Smooth muscle cell (in vitro differentiated cells): Measurements from ENCODE around the gene BICD1. TPM values are rescaled to one million over a fixed set of nuclear protein-coding genes. Genes with fewer than 3 reads are reported as not detected.

Source experiments
- DNase-seq: peaks from one replicate; lab custom pipeline; 2025; ENCODE audit not compliant: unreplicated experiment; lab: John Stamatoyannopoulos, UW
- H2AFZ ChIP-seq: fragments of 200-600 bp; sonication (generic); 2 replicates; pipeline ENCODE4 v1.6.0; 2016; ENCODE audit warnings: antibody characterized with exemption, low read depth, mild to moderate bottlenecking
- H3F3A ChIP-seq: fragments of 200-600 bp; sonication (generic); 2 replicates; pipeline ENCODE4 v1.6.0; 2017; ENCODE audit warnings: antibody characterized with exemption, low read depth
- H3K27ac ChIP-seq: fragments of 200-600 bp; sonication (generic); 2 replicates; pipeline ENCODE4 v1.5.1; 2016; ENCODE audit warnings: low read depth, mild to moderate bottlenecking
- H3K27me3 ChIP-seq: fragments of 200-600 bp; sonication (generic); 2 replicates; pipeline ENCODE4 v1.6.1; 2016; ENCODE audit warnings: low read depth, mild to moderate bottlenecking
- H3K36me3 ChIP-seq: fragments of 200-600 bp; sonication (generic); 2 replicates; pipeline ENCODE4 v1.5.1; 2016; ENCODE audit warnings: low read depth
- H3K4me1 ChIP-seq: fragments of 200-600 bp; sonication (generic); 2 replicates; pipeline ENCODE4 v1.5.1; 2016; ENCODE audit warnings: low read depth
- H3K4me2 ChIP-seq: fragments of 200-600 bp; sonication (generic); 2 replicates; pipeline ENCODE4 v1.6.0; 2016; ENCODE audit warnings: mild to moderate bottlenecking
- H3K4me3 ChIP-seq: fragments of 200-600 bp; sonication (generic); 2 replicates; pipeline ENCODE4 v1.5.1; 2016; ENCODE audit warnings: mild to moderate bottlenecking
- H3K79me2 ChIP-seq: fragments of 200-600 bp; sonication (generic); 2 replicates; pipeline ENCODE4 v1.6.0; 2016; ENCODE audit warnings: low read depth, mild to moderate bottlenecking
- H3K9ac ChIP-seq: fragments of 200-600 bp; sonication (generic); 2 replicates; pipeline ENCODE4 v1.6.0; 2016; ENCODE audit warnings: low read depth
- H3K9me3 ChIP-seq: fragments of 200-600 bp; sonication (generic); replicated peaks from 2 replicates; pipeline ENCODE4 v1.5.1; 2016; ENCODE audit warnings: low read depth
- H4K20me1 ChIP-seq: fragments of 200-600 bp; sonication (generic); 2 replicates; pipeline ENCODE4 v1.6.0; 2016; ENCODE audit warnings: low read depth
- WGBS: methylation state at CpG from one replicate; pipeline ENCODE4 v1.1.7; 2016; ENCODE audit warnings: low lambda C conversion rate; 5-methylcytosine and 5-hydroxymethylcytosine counted together
- polyA plus RNA-seq: library from polyadenylated mRNA; unstranded; fragments of >200 nt; fragmentation: Nextera tagmentation; extraction: Ambion mirVana; gene quantifications from 2 replicates; pipeline ENCODE4 v1.2.1, GENCODE V29; 2016
- total RNA-seq: library from RNA; depleted of rRNA; stranded (reverse); fragments of >200 nt; gene quantifications from 2 replicates; pipeline ENCODE4 v1.2.3, GENCODE V29; 2014
- TF ChIP-seq, protein P1 (sequence below): fragments of 200-600 bp; sonication (generic); IDR thresholded peaks from 2 replicates; pipeline ENCODE4 v1.5.1; 2017; ENCODE audit warnings: borderline replicate concordance, mild to moderate bottlenecking, antibody characterized with exemption; ENCODE audit not compliant: insufficient read depth, poor library complexity, severe bottlenecking

BICD1 gene
- total and polyA plus RNA-seq, 2 experiments from 2014 or later, result 6.5 to 11.5 TPM

DNA sequence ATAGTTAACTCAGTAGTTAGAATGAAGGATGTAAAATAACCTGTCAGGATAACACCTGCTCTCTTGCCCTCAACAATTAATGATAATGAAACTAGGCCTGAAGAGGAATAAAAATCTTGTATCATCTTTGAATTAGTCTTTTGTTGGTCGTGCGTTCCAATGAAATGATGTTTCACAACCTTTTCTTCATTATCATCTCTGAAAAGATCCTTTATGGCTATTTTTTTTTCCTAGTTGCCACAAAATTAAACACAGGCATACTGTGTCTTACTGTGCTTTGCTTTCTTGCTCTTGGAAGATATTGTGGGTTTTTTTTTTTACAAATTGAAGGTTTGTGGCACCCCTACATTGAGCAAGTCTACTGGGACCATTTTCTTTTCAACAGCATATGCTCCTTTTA lies 128.6 kb downstream of the BICD1 start:
- Histone ChIP-seq H4K20me1 (no peaks in the 10 kb centered on the region), H3K79me2 (peaks cover 10% of the 10 kb centered on the region), H3K4me1 (no peaks in the 10 kb centered on the region), H2AFZ (no peak overlapping the region), H3K9ac (no peak overlapping the region), H3K9me3 (no peaks in the 10 kb centered on the region), H3K27me3 (no peaks in the 10 kb centered on the region), H3F3A (no peaks in the 10 kb centered on the region), H3K36me3 (no peaks in the 10 kb centered on the region), H3K27ac (no peak overlapping the region), H3K4me3 (no peak overlapping the region), H3K4me2 (no peak overlapping the region)
- DNase-seq, result no peak
- 96% methylated on average over 2 of the region's 2 CpGs for WGBS
- TF ChIP-seq, protein P1, sequence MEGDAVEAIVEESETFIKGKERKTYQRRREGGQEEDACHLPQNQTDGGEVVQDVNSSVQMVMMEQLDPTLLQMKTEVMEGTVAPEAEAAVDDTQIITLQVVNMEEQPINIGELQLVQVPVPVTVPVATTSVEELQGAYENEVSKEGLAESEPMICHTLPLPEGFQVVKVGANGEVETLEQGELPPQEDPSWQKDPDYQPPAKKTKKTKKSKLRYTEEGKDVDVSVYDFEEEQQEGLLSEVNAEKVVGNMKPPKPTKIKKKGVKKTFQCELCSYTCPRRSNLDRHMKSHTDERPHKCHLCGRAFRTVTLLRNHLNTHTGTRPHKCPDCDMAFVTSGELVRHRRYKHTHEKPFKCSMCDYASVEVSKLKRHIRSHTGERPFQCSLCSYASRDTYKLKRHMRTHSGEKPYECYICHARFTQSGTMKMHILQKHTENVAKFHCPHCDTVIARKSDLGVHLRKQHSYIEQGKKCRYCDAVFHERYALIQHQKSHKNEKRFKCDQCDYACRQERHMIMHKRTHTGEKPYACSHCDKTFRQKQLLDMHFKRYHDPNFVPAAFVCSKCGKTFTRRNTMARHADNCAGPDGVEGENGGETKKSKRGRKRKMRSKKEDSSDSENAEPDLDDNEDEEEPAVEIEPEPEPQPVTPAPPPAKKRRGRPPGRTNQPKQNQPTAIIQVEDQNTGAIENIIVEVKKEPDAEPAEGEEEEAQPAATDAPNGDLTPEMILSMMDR, result no peak

DNA sequence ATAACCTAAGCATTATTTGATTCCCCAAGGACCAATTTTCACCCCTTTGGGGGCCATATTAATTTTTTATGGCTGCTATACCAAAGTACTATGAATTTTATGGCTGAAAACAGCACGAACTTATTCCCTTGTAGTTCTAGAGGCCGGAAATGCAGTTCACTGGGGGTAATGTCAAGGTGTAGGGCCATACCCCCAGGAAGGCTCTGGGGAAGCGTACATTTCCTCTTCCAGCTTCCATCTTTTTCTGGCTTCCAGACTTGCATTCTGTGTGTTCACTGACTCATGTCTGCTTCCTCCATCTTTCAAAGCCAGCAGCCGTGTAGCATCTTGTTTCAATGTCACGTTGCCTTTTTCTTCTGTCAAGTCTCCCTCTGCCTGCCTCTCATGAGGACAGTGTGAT lies 133.5 kb downstream of the BICD1 start:
- H3K27ac ChIP-seq, result peak overlapping the region; percentile 53
- H3K36me3 ChIP-seq, result no peaks in the 10 kb centered on the region
- H3K4me2 ChIP-seq, result no peak overlapping the region
- H3K27me3 ChIP-seq, result no peaks in the 10 kb centered on the region
- WGBS, result 82% methylated on average over 5 of the region's 5 CpGs
- no peak for DNase-seq
- H4K20me1 ChIP-seq, result no peaks in the 10 kb centered on the region
- TF ChIP-seq, protein P1, result no peak
- H3K9ac ChIP-seq, result no peak overlapping the region
- no peaks in the 10 kb centered on the region for H3K4me1 ChIP-seq
- H3F3A ChIP-seq, result no peaks in the 10 kb centered on the region
- no peak overlapping the region for H3K4me3 ChIP-seq
- no peak overlapping the region for H2AFZ ChIP-seq
- H3K9me3 ChIP-seq, result no peaks in the 10 kb centered on the region
- no peaks in the 10 kb centered on the region for H3K79me2 ChIP-seq

- H3K4me1 ChIP-seq, result no peaks in the 10 kb centered on the region
- no peaks in the 10 kb centered on the region for H3K36me3 ChIP-seq
- DNase-seq, result no peak
- H3F3A ChIP-seq, result no peaks in the 10 kb centered on the region
- H3K9me3 ChIP-seq, result no peaks in the 10 kb centered on the region
- no peaks in the 10 kb centered on the region for H4K20me1 ChIP-seq
- H3K27me3 ChIP-seq, result no peaks in the 10 kb centered on the region
- H3K9ac ChIP-seq, result no peak overlapping the region
- H3K4me3 ChIP-seq, result no peak overlapping the region
- H2AFZ ChIP-seq, result no peak overlapping the region
- TF ChIP-seq, protein P1, result no peak
- no peaks in the 10 kb centered on the region for H3K79me2 ChIP-seq
- peak overlapping the region; percentile 53 for H3K27ac ChIP-seq
- 64% methylated on average over 4 of the region's 4 CpGs for WGBS
- no peak overlapping the region for H3K4me2 ChIP-seq
Observed at GRCh38 chr12:32240831-32241230, 134.2 kb downstream of the BICD1 start.

DNA sequence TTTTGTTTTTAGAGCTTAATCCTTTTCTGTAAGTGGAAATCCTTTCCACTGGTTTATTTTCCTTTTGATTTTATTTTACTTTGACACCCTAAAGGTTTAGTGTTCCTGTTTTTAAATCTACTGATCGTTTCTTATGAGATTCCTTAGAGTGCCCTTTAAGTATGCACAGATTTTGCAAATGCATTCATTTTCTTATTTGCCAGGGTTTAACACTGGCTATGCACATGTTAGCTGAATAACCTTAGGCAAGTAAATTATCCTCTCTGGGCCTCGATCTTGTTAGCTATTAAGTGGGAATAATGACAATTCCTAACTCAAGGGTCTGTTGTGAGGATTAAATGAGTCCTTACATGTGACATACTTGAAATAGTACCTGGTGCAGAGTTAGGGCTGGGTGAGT lies 136.0 kb downstream of the BICD1 start:
- no peaks in the 10 kb centered on the region for H3F3A ChIP-seq
- whole genome bisulfite sequencing, result 100% methylated on average over 2 of the region's 2 CpGs
- no peak overlapping the region for H3K27ac ChIP-seq
- no peaks in the 10 kb centered on the region for H4K20me1 ChIP-seq
- H3K36me3 ChIP-seq, result no peaks in the 10 kb centered on the region
- TF ChIP-seq, protein P1, result no peak
- DNase-seq, result no peak
- H3K4me3 ChIP-seq, result no peak overlapping the region
- H3K4me1 ChIP-seq, result no peaks in the 10 kb centered on the region
- H3K9ac ChIP-seq, result no peak overlapping the region
- no peaks in the 10 kb centered on the region for H3K9me3 ChIP-seq
- H3K27me3 ChIP-seq, result no peaks in the 10 kb centered on the region
- H3K4me2 ChIP-seq, result no peak overlapping the region
- H2AFZ ChIP-seq, result no peak overlapping the region
- H3K79me2 ChIP-seq, result no peaks in the 10 kb centered on the region
